ENCODE data around the gene ASB6. TPM values are rescaled to one million over a fixed set of nuclear protein-coding genes. Genes with fewer than 3 reads are reported as not detected.

Gene ASB6
- total and polyA plus RNA-seq, 2 donors (not counting 1 experiment from before 2014, with no cell fraction given) = 27.7 to 27.9 TPM

- POLR2A ChIA-PET = no interaction called here
- peaks cover 0 to 5% (median 0%) of the 10 kb centered on the region in 3 donors for H3K9me3 ChIP-seq (ENCODE audit: control extremely low read depth in 1 of 3, control insufficient read depth in 2 of 3, insufficient read depth in 1 of 3, low read length in 2 of 3)
- no peaks in the 10 kb centered on the region for H4K20me1 ChIP-seq (ENCODE audit: control insufficient read depth, insufficient read depth, low read length, poor library complexity, severe bottlenecking)
- peaks cover 19% of the 10 kb centered on the region for H3K27me3 Mint-ChIP-seq
- H3K9me3 Mint-ChIP-seq (ENCODE audit: insufficient read depth) = no peaks in the 10 kb centered on the region
- no peak overlapping the region for H3K27ac Mint-ChIP-seq
- no peaks in the 10 kb centered on the region for H3K4me1 Mint-ChIP-seq
- H3K27me3 ChIP-seq (replicated peaks in 1 of 4; ENCODE audit: control extremely low read depth in 1 of 4, control insufficient read depth in 3 of 4, insufficient read depth in 4 of 4, low read length in 3 of 4) = no peaks in the 10 kb centered on the region
- H3K4me3 ChIP-seq (ENCODE audit: control extremely low read depth in 1 of 5, extremely low read depth in 1 of 5, insufficient read depth in 1 of 5, low read depth in 2 of 5, low read length in 4 of 5) = no peak overlapping the region
- intact Hi-C loops (cut with micrococcal nuclease) = no loop called here
- 89% methylated on average over 10 of the region's 10 CpGs for WGBS (ENCODE audit: insufficient coverage)
- H3K36me3 ChIP-seq (replicated peaks in 1 of 2; ENCODE audit: control extremely low read depth in 1 of 2, control insufficient read depth in 1 of 2, extremely low read depth in 1 of 2, insufficient read depth in 2 of 2, low read length in 1 of 2) = no peaks in the 10 kb centered on the region
- ATAC-seq (ENCODE audit: low read depth) (no peak), DNase-seq (no peak)
- no peak overlapping the region for H3K4me2 ChIP-seq (replicated peaks; ENCODE audit: low read depth, low read length, poor library complexity, severe bottlenecking)
- no peak overlapping the region for H3K27ac ChIP-seq (ENCODE audit: low read length in 2 of 2)
- TF ChIP-seq EZH2 (IDR thresholded peaks at IDR 0.05; ENCODE audit: borderline replicate concordance, insufficient read depth, low read depth, low read length, poor library complexity, severe bottlenecking) = no peak
- no peak overlapping the region for H3K9ac ChIP-seq (ENCODE audit: low read length)
- no peaks in the 10 kb centered on the region for H3K79me2 ChIP-seq (ENCODE audit: control insufficient read depth, insufficient read depth, low read length)
- no peak overlapping the region for H2AFZ ChIP-seq (ENCODE audit: insufficient read depth, low read depth, low read length, poor library complexity, severe bottlenecking)
- no peaks in the 10 kb centered on the region for H3K4me1 ChIP-seq (ENCODE audit: control insufficient read depth in 2 of 2, insufficient read depth in 2 of 2, low read length in 2 of 2)
- CTCF ChIA-PET = interaction anchor here (1.2 kb wide), 1 partner anchor 11 kb away, joined by 3 read pairs; no protein-coding TSS in a partner anchor
- H3K4me3 Mint-ChIP-seq = no peak overlapping the region
Observed at GRCh38 chr9:129650680-129651235, 8.8 kb upstream of the ASB6 start.

GRCh38 chr9:129649726-129650679 is 8.1 kb upstream of the ASB6 start:
- H3K4me1 ChIP-seq (ENCODE audit: control insufficient read depth in 2 of 2, insufficient read depth in 2 of 2, low read length in 2 of 2) = no peaks in the 10 kb centered on the region
- no peaks in the 10 kb centered on the region for H4K20me1 ChIP-seq (ENCODE audit: control insufficient read depth, insufficient read depth, low read length, poor library complexity, severe bottlenecking)
- Mint-ChIP-seq H3K27me3 (peaks cover 17% of the 10 kb centered on the region), H3K4me3 (no peak overlapping the region), H3K4me1 (no peaks in the 10 kb centered on the region), H3K27ac (no peak overlapping the region), H3K9me3 (ENCODE audit: insufficient read depth) (no peaks in the 10 kb centered on the region)
- no peak overlapping the region for H2AFZ ChIP-seq (ENCODE audit: insufficient read depth, low read depth, low read length, poor library complexity, severe bottlenecking)
- peaks cover 0 to 5% (median 0%) of the 10 kb centered on the region in 3 donors for H3K9me3 ChIP-seq (ENCODE audit: control extremely low read depth in 1 of 3, control insufficient read depth in 2 of 3, insufficient read depth in 1 of 3, low read length in 2 of 3)
- H3K4me2 ChIP-seq (replicated peaks; ENCODE audit: low read depth, low read length, poor library complexity, severe bottlenecking) = no peak overlapping the region
- no peaks in the 10 kb centered on the region for H3K27me3 ChIP-seq (replicated peaks in 1 of 4; ENCODE audit: control extremely low read depth in 1 of 4, control insufficient read depth in 3 of 4, insufficient read depth in 4 of 4, low read length in 3 of 4)
- DNase-seq = no peak
- WGBS (ENCODE audit: insufficient coverage) = 92% methylated on average over 12 of the region's 20 CpGs
- TF ChIP-seq CTCF (IDR thresholded peaks at IDR 0.05) = no peak
- TF ChIP-seq EZH2 (IDR thresholded peaks at IDR 0.05; ENCODE audit: borderline replicate concordance, insufficient read depth, low read depth, low read length, poor library complexity, severe bottlenecking) = no peak
- ChIA-PET POLR2A (no interaction called here), CTCF (interaction anchor here (1.2 kb wide), 1 partner anchor 10 kb away, joined by 3 read pairs; no protein-coding TSS in a partner anchor)
- no peaks in the 10 kb centered on the region for H3K79me2 ChIP-seq (ENCODE audit: control insufficient read depth, insufficient read depth, low read length)
- H3K27ac ChIP-seq (ENCODE audit: low read length in 2 of 2) = no peak overlapping the region
- no peak overlapping the region for H3K9ac ChIP-seq (ENCODE audit: low read length)
- no peak for ATAC-seq (ENCODE audit: low read depth)
- intact Hi-C loops (cut with micrococcal nuclease) = no loop called here
- H3K4me3 ChIP-seq (ENCODE audit: control extremely low read depth in 1 of 5, extremely low read depth in 1 of 5, insufficient read depth in 1 of 5, low read depth in 2 of 5, low read length in 4 of 5) = no peak overlapping the region
- no peaks in the 10 kb centered on the region for H3K36me3 ChIP-seq (replicated peaks in 1 of 2; ENCODE audit: control extremely low read depth in 1 of 2, control insufficient read depth in 1 of 2, extremely low read depth in 1 of 2, insufficient read depth in 2 of 2, low read length in 1 of 2)
